ENCODE data around the gene SLC44A1. TPM values are rescaled to one million over a fixed set of nuclear protein-coding genes. Genes with fewer than 3 reads are reported as not detected.

SLC44A1 gene
- total and polyA plus RNA-seq, 2 donors = 11.6 to 13.8 TPM

DNA sequence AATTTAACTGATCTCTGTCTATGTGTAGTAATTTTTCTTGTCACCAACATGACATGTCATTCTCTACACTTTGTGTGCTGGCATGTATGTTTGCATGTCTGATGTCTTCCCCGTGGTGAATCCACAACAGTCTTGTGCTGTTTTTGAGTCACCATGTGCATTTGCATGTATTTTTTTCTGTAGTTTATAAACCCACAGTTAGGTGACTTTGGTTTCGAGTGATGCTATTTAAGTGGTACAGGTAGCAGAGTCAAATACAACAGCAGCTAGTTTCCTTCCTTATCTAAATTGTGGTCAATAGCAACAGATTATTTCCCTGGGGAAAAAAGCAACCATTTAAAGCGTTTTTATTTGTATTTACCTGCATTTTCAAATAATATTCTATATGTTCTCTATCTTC is 113.5 kb downstream of the SLC44A1 start:
- peaks cover 0 to 3% of the 10 kb centered on the region in 2 donors for H3K36me3 ChIP-seq (ENCODE audit: control insufficient read depth in 2 of 2, insufficient read depth in 2 of 2, low read length in 1 of 2)
- no peak for DNase-seq (ENCODE audit: low read depth in 6 of 9, low spot score in 9 of 9)
- H3K4me3 ChIP-seq (ENCODE audit: low read length in 2 of 2) = no peak overlapping the region
- peaks cover 0 to 3% of the 10 kb centered on the region in 2 donors for H3K4me1 ChIP-seq (ENCODE audit: control insufficient read depth in 2 of 2, insufficient read depth in 2 of 2, low read length in 2 of 2)
- WGBS = 95% methylated on average over 3 of the region's 3 CpGs
- no peak overlapping the region for H3K27ac ChIP-seq (ENCODE audit: low read depth in 1 of 2, low read length in 1 of 2)
- H3K9me3 ChIP-seq (ENCODE audit: control insufficient read depth in 2 of 2, insufficient read depth in 1 of 2, low read length in 1 of 2) = no peaks in the 10 kb centered on the region
- H3K27me3 ChIP-seq (ENCODE audit: control insufficient read depth in 2 of 2, insufficient read depth in 1 of 2, low read length in 1 of 2) = no peaks in the 10 kb centered on the region

- no peak for DNase-seq (ENCODE audit: low read depth in 6 of 9, low spot score in 9 of 9)
- no peaks in the 10 kb centered on the region for H3K9me3 ChIP-seq (ENCODE audit: control insufficient read depth in 2 of 2, insufficient read depth in 1 of 2, low read length in 1 of 2)
- peaks cover 0 to 3% of the 10 kb centered on the region in 2 donors for H3K4me1 ChIP-seq (ENCODE audit: control insufficient read depth in 2 of 2, insufficient read depth in 2 of 2, low read length in 2 of 2)
- 97% methylated on average over 3 of the region's 3 CpGs for WGBS
- H3K27me3 ChIP-seq (ENCODE audit: control insufficient read depth in 2 of 2, insufficient read depth in 1 of 2, low read length in 1 of 2) = no peaks in the 10 kb centered on the region
- H3K36me3 ChIP-seq (ENCODE audit: control insufficient read depth in 2 of 2, insufficient read depth in 2 of 2, low read length in 1 of 2) = peaks cover 0 to 3% of the 10 kb centered on the region in 2 donors
- no peak overlapping the region for H3K4me3 ChIP-seq (ENCODE audit: low read length in 2 of 2)
- no peak overlapping the region for H3K27ac ChIP-seq (ENCODE audit: low read depth in 1 of 2, low read length in 1 of 2)
Observed at GRCh38 chr9:105359892-105360291, 115.4 kb downstream of the SLC44A1 start.

- 88% methylated on average over 1 of the region's 1 CpG for WGBS
- Histone ChIP-seq H3K27me3 (ENCODE audit: control insufficient read depth in 2 of 2, insufficient read depth in 1 of 2, low read length in 1 of 2) (no peaks in the 10 kb centered on the region), H3K4me1 (ENCODE audit: control insufficient read depth in 2 of 2, insufficient read depth in 2 of 2, low read length in 2 of 2) (peaks cover 0 to 3% of the 10 kb centered on the region in 2 donors), H3K27ac (ENCODE audit: low read depth in 1 of 2, low read length in 1 of 2) (no peak overlapping the region), H3K9me3 (ENCODE audit: control insufficient read depth in 2 of 2, insufficient read depth in 1 of 2, low read length in 1 of 2) (no peaks in the 10 kb centered on the region), H3K4me3 (ENCODE audit: low read length in 2 of 2) (no peak overlapping the region), H3K36me3 (ENCODE audit: control insufficient read depth in 2 of 2, insufficient read depth in 2 of 2, low read length in 1 of 2) (peaks cover 0 to 3% of the 10 kb centered on the region in 2 donors)
- peak in 1 of 9 donors; percentile 28 for DNase-seq (ENCODE audit: low read depth in 6 of 9, low spot score in 9 of 9)
Observed at GRCh38 chr9:105360344-105360743, 115.9 kb downstream of the SLC44A1 start.

DNA sequence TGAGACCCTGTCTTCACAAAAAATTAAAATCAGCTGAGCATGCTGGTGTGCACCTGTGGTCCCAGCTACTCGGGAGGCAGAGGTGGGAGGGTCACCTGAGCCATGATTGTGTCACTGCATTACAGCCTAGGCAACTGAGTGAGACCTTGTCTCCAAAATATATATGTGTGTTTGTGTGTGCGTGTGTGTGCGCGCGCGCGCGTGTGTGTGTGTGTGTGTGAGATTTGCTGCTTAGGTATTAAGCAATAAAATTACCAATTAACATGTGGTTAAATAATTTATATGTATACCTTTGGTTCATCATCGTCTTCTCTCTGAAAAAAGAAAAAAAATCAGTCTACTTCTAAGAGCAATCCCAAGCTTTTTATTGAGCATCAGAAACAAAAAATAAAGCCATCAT is 117.4 kb downstream of the SLC44A1 start:
- H3K4me3 ChIP-seq (ENCODE audit: low read length in 2 of 2) = no peak overlapping the region
- H3K4me1 ChIP-seq (ENCODE audit: control insufficient read depth in 2 of 2, insufficient read depth in 2 of 2, low read length in 2 of 2) = no peaks in the 10 kb centered on the region
- no peaks in the 10 kb centered on the region for H3K9me3 ChIP-seq (ENCODE audit: control insufficient read depth in 2 of 2, insufficient read depth in 1 of 2, low read length in 1 of 2)
- 91% methylated on average over 9 of the region's 9 CpGs for WGBS
- H3K36me3 ChIP-seq (ENCODE audit: control insufficient read depth in 2 of 2, insufficient read depth in 2 of 2, low read length in 1 of 2) = peaks cover 0 to 3% of the 10 kb centered on the region in 2 donors
- H3K27ac ChIP-seq (ENCODE audit: low read depth in 1 of 2, low read length in 1 of 2) = no peak overlapping the region
- no peak for DNase-seq (ENCODE audit: low read depth in 6 of 9, low spot score in 9 of 9)
- H3K27me3 ChIP-seq (ENCODE audit: control insufficient read depth in 2 of 2, insufficient read depth in 1 of 2, low read length in 1 of 2) = no peaks in the 10 kb centered on the region

- Histone ChIP-seq H3K27me3 (ENCODE audit: control insufficient read depth in 2 of 2, insufficient read depth in 1 of 2, low read length in 1 of 2) (no peaks in the 10 kb centered on the region), H3K4me1 (ENCODE audit: control insufficient read depth in 2 of 2, insufficient read depth in 2 of 2, low read length in 2 of 2) (no peaks in the 10 kb centered on the region), H3K36me3 (ENCODE audit: control insufficient read depth in 2 of 2, insufficient read depth in 2 of 2, low read length in 1 of 2) (peaks cover 0 to 3% of the 10 kb centered on the region in 2 donors), H3K9me3 (ENCODE audit: control insufficient read depth in 2 of 2, insufficient read depth in 1 of 2, low read length in 1 of 2) (no peaks in the 10 kb centered on the region), H3K27ac (ENCODE audit: low read depth in 1 of 2, low read length in 1 of 2) (no peak overlapping the region), H3K4me3 (ENCODE audit: low read length in 2 of 2) (no peak overlapping the region)
- no peak for DNase-seq (ENCODE audit: low read depth in 6 of 9, low spot score in 9 of 9)
- 92% methylated on average over 4 of the region's 4 CpGs for WGBS
Observed at GRCh38 chr9:105362470-105362869, 118.0 kb downstream of the SLC44A1 start.

DNA sequence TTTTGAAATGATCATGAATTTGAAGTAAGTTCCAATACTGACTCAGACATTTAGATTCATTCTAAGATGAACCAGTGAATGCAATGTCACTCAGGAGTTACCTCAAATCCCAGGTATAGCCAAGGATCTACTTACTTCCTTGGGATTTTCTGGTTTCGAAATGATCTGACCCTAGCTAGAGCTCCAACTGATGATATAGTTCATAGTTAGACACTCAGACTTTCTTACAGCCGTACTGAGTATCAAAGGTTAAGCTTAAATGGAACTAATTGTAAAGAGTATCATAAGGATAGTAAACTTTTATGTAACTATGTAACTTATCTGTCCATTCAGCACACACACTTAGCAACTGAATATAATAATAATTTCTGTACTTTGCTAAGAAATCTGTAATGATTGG is 119.4 kb downstream of the SLC44A1 start:
- 97% methylated on average over 2 of the region's 2 CpGs for WGBS

GRCh38 chr9:105369911-105370310 is 125.5 kb downstream of the SLC44A1 start:
- Histone ChIP-seq H3K36me3 (ENCODE audit: control insufficient read depth in 2 of 2, insufficient read depth in 2 of 2, low read length in 1 of 2) (peaks cover 0 to 3% of the 10 kb centered on the region in 2 donors), H3K4me1 (ENCODE audit: control insufficient read depth in 2 of 2, insufficient read depth in 2 of 2, low read length in 2 of 2) (peaks cover 6 to 13% of the 10 kb centered on the region in 2 donors), H3K4me3 (ENCODE audit: low read length in 2 of 2) (no peak overlapping the region), H3K27ac (ENCODE audit: low read depth in 1 of 2, low read length in 1 of 2) (no peak overlapping the region), H3K27me3 (ENCODE audit: control insufficient read depth in 2 of 2, insufficient read depth in 1 of 2, low read length in 1 of 2) (no peaks in the 10 kb centered on the region), H3K9me3 (ENCODE audit: control insufficient read depth in 2 of 2, insufficient read depth in 1 of 2, low read length in 1 of 2) (no peaks in the 10 kb centered on the region)
- over 99% methylated on average over 3 of the region's 3 CpGs for WGBS
- no peak for DNase-seq (ENCODE audit: low read depth in 6 of 9, low spot score in 9 of 9)

More for the DNA sequence above, 119.4 kb downstream of the SLC44A1 start:
- Histone ChIP-seq H3K4me1 (ENCODE audit: control insufficient read depth in 2 of 2, insufficient read depth in 2 of 2, low read length in 2 of 2) (no peaks in the 10 kb centered on the region), H3K36me3 (ENCODE audit: control insufficient read depth in 2 of 2, insufficient read depth in 2 of 2, low read length in 1 of 2) (peaks cover 0 to 3% of the 10 kb centered on the region in 2 donors), H3K27ac (ENCODE audit: low read depth in 1 of 2, low read length in 1 of 2) (no peak overlapping the region), H3K9me3 (ENCODE audit: control insufficient read depth in 2 of 2, insufficient read depth in 1 of 2, low read length in 1 of 2) (no peaks in the 10 kb centered on the region), H3K27me3 (ENCODE audit: control insufficient read depth in 2 of 2, insufficient read depth in 1 of 2, low read length in 1 of 2) (no peaks in the 10 kb centered on the region), H3K4me3 (ENCODE audit: low read length in 2 of 2) (no peak overlapping the region)
- DNase-seq (ENCODE audit: low read depth in 6 of 9, low spot score in 9 of 9) = no peak

DNA sequence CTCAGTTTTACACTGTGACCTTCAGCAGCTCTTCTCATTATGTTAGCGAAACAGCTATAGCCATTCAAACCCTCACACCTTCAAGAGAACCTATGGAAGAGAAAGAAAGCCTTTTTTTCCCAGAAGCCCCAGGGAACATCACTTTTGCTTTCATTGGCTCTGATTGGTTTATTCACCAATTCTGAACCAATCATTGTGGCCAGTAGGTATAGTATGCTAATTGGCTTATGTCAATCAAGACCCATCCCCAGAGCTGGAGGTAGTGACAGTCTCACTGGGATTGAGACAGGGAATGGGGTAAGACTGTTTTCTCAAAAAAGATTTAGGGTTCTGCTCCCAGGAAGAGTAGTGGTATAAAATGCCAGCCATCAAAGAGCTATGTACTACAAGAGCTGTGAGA is 129.3 kb downstream of the SLC44A1 start:
- Histone ChIP-seq H3K4me3 (ENCODE audit: low read length in 2 of 2) (no peak overlapping the region), H3K36me3 (ENCODE audit: control insufficient read depth in 2 of 2, insufficient read depth in 2 of 2, low read length in 1 of 2) (peaks cover 0 to 7% of the 10 kb centered on the region in 2 donors), H3K9me3 (ENCODE audit: control insufficient read depth in 2 of 2, insufficient read depth in 1 of 2, low read length in 1 of 2) (no peaks in the 10 kb centered on the region), H3K27me3 (ENCODE audit: control insufficient read depth in 2 of 2, insufficient read depth in 1 of 2, low read length in 1 of 2) (no peaks in the 10 kb centered on the region), H3K4me1 (ENCODE audit: control insufficient read depth in 2 of 2, insufficient read depth in 2 of 2, low read length in 2 of 2) (peaks cover 6 to 13% of the 10 kb centered on the region in 2 donors), H3K27ac (ENCODE audit: low read depth in 1 of 2, low read length in 1 of 2) (no peak overlapping the region)
- DNase-seq (ENCODE audit: low read depth in 6 of 9, low spot score in 9 of 9) = no peak
- 98% methylated on average over 1 of the region's 1 CpG for WGBS

DNA sequence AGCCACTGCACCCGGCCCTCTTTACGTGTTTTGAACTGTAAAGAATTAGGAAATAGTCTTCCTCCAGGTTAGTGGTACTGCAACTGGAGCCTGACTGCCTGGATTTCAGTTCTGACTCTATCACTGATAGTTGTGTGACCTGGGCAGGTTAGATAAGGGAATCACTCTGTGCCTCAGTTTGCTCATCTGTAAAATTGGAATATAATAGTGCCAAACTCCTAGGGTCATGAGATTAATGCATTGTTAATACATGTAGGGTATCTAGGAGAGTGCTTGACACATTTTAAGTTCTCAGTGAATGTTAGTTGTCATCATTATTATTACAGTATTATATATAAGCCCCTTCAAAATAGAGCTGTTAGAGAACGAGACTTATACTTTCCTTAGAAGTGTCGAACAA is 130.9 kb downstream of the SLC44A1 start:
- no peaks in the 10 kb centered on the region for H3K9me3 ChIP-seq (ENCODE audit: control insufficient read depth in 2 of 2, insufficient read depth in 1 of 2, low read length in 1 of 2)
- no peaks in the 10 kb centered on the region for H3K27me3 ChIP-seq (ENCODE audit: control insufficient read depth in 2 of 2, insufficient read depth in 1 of 2, low read length in 1 of 2)
- H3K4me3 ChIP-seq (ENCODE audit: low read length in 2 of 2) = no peak overlapping the region
- no peak for DNase-seq (ENCODE audit: low read depth in 6 of 9, low spot score in 9 of 9)
- no peak overlapping the region for H3K27ac ChIP-seq (ENCODE audit: low read depth in 1 of 2, low read length in 1 of 2)
- H3K36me3 ChIP-seq (ENCODE audit: control insufficient read depth in 2 of 2, insufficient read depth in 2 of 2, low read length in 1 of 2) = peaks cover 0 to 7% of the 10 kb centered on the region in 2 donors
- H3K4me1 ChIP-seq (ENCODE audit: control insufficient read depth in 2 of 2, insufficient read depth in 2 of 2, low read length in 2 of 2) = peaks cover 6 to 13% of the 10 kb centered on the region in 2 donors
- over 99% methylated on average over 4 of the region's 4 CpGs for WGBS

DNA sequence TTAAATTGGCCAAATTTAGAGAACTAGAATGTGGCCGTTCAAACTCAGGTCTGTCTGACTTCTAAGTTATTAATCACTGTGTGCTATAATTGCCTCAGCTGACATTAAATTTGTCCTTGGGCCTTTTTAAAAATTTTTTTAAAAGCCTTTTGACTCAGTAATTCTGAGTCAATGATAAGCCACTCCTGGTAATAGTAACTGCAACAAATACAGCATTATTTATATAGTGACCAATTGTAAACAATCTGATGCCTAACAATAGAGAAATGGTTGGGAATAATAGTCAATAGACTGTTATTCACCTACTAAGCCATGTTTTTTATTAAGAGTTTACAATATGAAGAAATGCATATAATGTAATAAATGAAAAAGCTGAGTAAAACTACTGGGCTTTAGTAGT is 132.4 kb downstream of the SLC44A1 start:
- no peaks in the 10 kb centered on the region for H3K9me3 ChIP-seq (ENCODE audit: control insufficient read depth in 2 of 2, insufficient read depth in 1 of 2, low read length in 1 of 2)
- H3K27me3 ChIP-seq (ENCODE audit: control insufficient read depth in 2 of 2, insufficient read depth in 1 of 2, low read length in 1 of 2) = no peaks in the 10 kb centered on the region
- H3K4me3 ChIP-seq (ENCODE audit: low read length in 2 of 2) = no peak overlapping the region
- H3K4me1 ChIP-seq (ENCODE audit: control insufficient read depth in 2 of 2, insufficient read depth in 2 of 2, low read length in 2 of 2) = peaks cover 2 to 10% of the 10 kb centered on the region in 2 donors
- 45% methylated on average over 1 of the region's 1 CpG for WGBS
- peaks cover 0 to 7% of the 10 kb centered on the region in 2 donors for H3K36me3 ChIP-seq (ENCODE audit: control insufficient read depth in 2 of 2, insufficient read depth in 2 of 2, low read length in 1 of 2)
- DNase-seq (ENCODE audit: low read depth in 6 of 9, low spot score in 9 of 9) = no peak
- H3K27ac ChIP-seq (ENCODE audit: low read depth in 1 of 2, low read length in 1 of 2) = no peak overlapping the region

All from thymus (tissue), 11 donors.